GM12801 (cell line): ENCODE measurements around the gene FAM78B.

Source experiments
- CTCF ChIP-seq: IDR thresholded peaks from one replicate; pipeline ENCODE4 v1.5.1; 2011; ENCODE audit warnings: control low read depth; ENCODE audit not compliant: insufficient read length; ENCODE audit errors: extremely low read depth

The FAM78B gene

GRCh38 chr1:166083887-166084286 is 82.9 kb downstream of the FAM78B start:
- no peak for TF ChIP-seq CTCF

- TF ChIP-seq CTCF = no peak
These were observed 84.2 kb downstream of the FAM78B start for GRCh38 chr1:166082601-166083000.

- TF ChIP-seq CTCF = no peak
These were observed 85.6 kb downstream of the FAM78B start for GRCh38 chr1:166080967-166081870.

- no peak for TF ChIP-seq CTCF
These were observed 86.4 kb downstream of the FAM78B start for GRCh38 chr1:166080277-166080966.

GRCh38 chr1:166079276-166079675 is 87.5 kb downstream of the FAM78B start:
- no peak for TF ChIP-seq CTCF

- TF ChIP-seq CTCF = no peak
These were observed 93.3 kb downstream of the FAM78B start for GRCh38 chr1:166073489-166073888.

- TF ChIP-seq CTCF = no peak
These were observed 97.4 kb downstream of the FAM78B start for GRCh38 chr1:166069390-166069789.
